HT-29 (cell line): ENCODE measurements around the gene TTC39C. TPM values are rescaled to one million over a fixed set of nuclear protein-coding genes. Genes with fewer than 3 reads are reported as not detected.
A peak's percentile ranks its signal among the peaks of the same experiment; 100 is the strongest.
"Not testable (repeated sequence)": the region's sequence is repeated elsewhere in the genome, so short reads cannot be mapped to it uniquely, and the experiment has no call there.

ENCODE experiments used
- DNase-seq: peaks from one replicate; pipeline ENCODE4 v3.0.0-alpha.2; 2015; ENCODE audit warnings: low spot score
- total RNA-seq: library from RNA; depleted of rRNA; stranded (reverse); fragments of >200 nt; shearing (Covaris generic); gene quantifications from 2 replicates; pipeline ENCODE4 v1.2.3, GENCODE V29; 2014

Gene TTC39C
- total RNA-seq, 1 experiment from 2014 or later: 7.2 TPM

GRCh38 chr18:24053211-24053610, 38.7 kb downstream of the TTC39C start:
- DNase-seq: no peak

GRCh38 chr18:24054130-24054529, 39.6 kb downstream of the TTC39C start:
- no peak for DNase-seq

GRCh38 chr18:24055009-24055804, 40.7 kb downstream of the TTC39C start:
- DNase-seq: no peak

- DNase-seq: no peak
These were observed 41.3 kb downstream of the TTC39C start for GRCh38 chr18:24055878-24056277.

- no peak for DNase-seq
These were observed 42.0 kb downstream of the TTC39C start for GRCh38 chr18:24056506-24056905.

- no peak for DNase-seq
These were observed 43.2 kb downstream of the TTC39C start for GRCh38 chr18:24057804-24058203.

GRCh38 chr18:24059385-24059784, 44.8 kb downstream of the TTC39C start:
- not testable (repeated sequence) for DNase-seq

- DNase-seq: no peak
These were observed 46.1 kb downstream of the TTC39C start for GRCh38 chr18:24060644-24061043.

- no peak for DNase-seq
These were observed 48.7 kb downstream of the TTC39C start for GRCh38 chr18:24063121-24063731.

GRCh38 chr18:24064391-24065100, 50.0 kb downstream of the TTC39C start:
- DNase-seq: no peak

GRCh38 chr18:24065906-24066305, 51.4 kb downstream of the TTC39C start:
- DNase-seq: no peak

GRCh38 chr18:24068945-24069693, 54.6 kb downstream of the TTC39C start:
- DNase-seq: no peak

GRCh38 chr18:24071029-24071428, 56.5 kb downstream of the TTC39C start:
- no peak for DNase-seq

GRCh38 chr18:24071779-24072178, 57.2 kb downstream of the TTC39C start:
- DNase-seq: no peak

GRCh38 chr18:24072743-24073142, 58.2 kb downstream of the TTC39C start:
- no peak for DNase-seq

- DNase-seq: no peak
These were observed 59.2 kb downstream of the TTC39C start for GRCh38 chr18:24073791-24074190.

GRCh38 chr18:24074757-24075156, 60.2 kb downstream of the TTC39C start:
- DNase-seq: not testable (repeated sequence)

GRCh38 chr18:24075767-24076597, 61.4 kb downstream of the TTC39C start:
- DNase-seq: peak; percentile 75

GRCh38 chr18:24076950-24077349, 62.4 kb downstream of the TTC39C start:
- no peak for DNase-seq

- DNase-seq: no peak
These were observed 63.8 kb downstream of the TTC39C start for GRCh38 chr18:24078391-24078790.

GRCh38 chr18:24080861-24081260, 66.3 kb downstream of the TTC39C start:
- DNase-seq: no peak
